Measurements from ENCODE around the gene ARMC3.

- TF ChIP-seq, protein P1, sequence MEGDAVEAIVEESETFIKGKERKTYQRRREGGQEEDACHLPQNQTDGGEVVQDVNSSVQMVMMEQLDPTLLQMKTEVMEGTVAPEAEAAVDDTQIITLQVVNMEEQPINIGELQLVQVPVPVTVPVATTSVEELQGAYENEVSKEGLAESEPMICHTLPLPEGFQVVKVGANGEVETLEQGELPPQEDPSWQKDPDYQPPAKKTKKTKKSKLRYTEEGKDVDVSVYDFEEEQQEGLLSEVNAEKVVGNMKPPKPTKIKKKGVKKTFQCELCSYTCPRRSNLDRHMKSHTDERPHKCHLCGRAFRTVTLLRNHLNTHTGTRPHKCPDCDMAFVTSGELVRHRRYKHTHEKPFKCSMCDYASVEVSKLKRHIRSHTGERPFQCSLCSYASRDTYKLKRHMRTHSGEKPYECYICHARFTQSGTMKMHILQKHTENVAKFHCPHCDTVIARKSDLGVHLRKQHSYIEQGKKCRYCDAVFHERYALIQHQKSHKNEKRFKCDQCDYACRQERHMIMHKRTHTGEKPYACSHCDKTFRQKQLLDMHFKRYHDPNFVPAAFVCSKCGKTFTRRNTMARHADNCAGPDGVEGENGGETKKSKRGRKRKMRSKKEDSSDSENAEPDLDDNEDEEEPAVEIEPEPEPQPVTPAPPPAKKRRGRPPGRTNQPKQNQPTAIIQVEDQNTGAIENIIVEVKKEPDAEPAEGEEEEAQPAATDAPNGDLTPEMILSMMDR (IDR thresholded peaks at IDR 0.05), result no peak
- TF ChIP-seq POLR2A (IDR thresholded peaks at IDR 0.05), result no peak
These were observed 51.1 kb downstream of the ARMC3 start for GRCh38 chr10:22978918-22979317.

Data from lower leg skin (tissue), 3 donors.